GM21528 (cell line): ENCODE data around the gene TEX35.

Experiments used
- ATAC-seq: cut with Tn5 transposase; IDR thresholded peaks from one replicate; pipeline ENCODE4 v1.9.1; 2021; ENCODE audit warnings: mild to moderate bottlenecking, moderate library complexity; ENCODE audit not compliant: unreplicated experiment, low FRiP score

Gene TEX35

GRCh38 chr1:178571807-178572206 lies 58.9 kb downstream of the TEX35 start:
- no peak for ATAC-seq
